GM18907 (cell line): ENCODE measurements around the gene GRIN2C.

ENCODE experiments used
- ATAC-seq: cut with Tn5 transposase; IDR thresholded peaks from one replicate; pipeline ENCODE4 v1.9.1; 2021; ENCODE audit warnings: mild to moderate bottlenecking, moderate library complexity; ENCODE audit not compliant: unreplicated experiment

The GRIN2C gene

GRCh38 chr17:74824961-74825627 lies 34.6 kb downstream of the GRIN2C start:
- no peak for ATAC-seq

GRCh38 chr17:74822939-74823367 lies 36.7 kb downstream of the GRIN2C start:
- ATAC-seq: no peak

DNA sequence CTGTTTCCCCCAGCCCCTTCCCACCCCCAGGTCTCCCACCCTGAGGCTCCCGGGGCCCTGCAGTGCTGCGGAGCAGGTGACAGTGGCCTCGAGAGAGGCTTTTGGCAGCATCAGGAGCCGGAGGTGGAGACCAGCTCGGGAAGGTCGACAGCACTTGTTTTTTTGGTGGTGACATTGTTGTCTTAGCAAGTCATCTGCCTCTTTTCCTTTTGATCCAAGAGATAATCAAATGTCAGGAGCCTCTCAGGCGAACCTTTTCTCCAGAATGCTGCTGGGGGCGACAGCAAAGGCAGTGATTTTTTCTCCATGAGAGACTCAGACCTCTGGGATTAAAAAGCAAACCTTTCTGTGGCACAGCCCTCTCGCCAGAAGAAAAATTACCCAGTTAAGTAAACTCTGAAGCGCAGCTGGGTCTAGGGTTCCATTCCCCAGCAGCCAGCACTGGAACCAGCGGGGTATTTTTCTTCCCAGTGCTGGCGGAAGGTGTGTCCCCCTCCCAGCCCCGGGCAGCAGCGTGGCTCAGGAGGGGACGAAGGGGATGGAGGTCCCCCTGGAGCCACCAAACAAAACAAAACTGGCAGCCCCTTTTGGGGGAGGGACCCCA lies 37.2 kb downstream of the GRIN2C start:
- ATAC-seq: no peak

- no peak for ATAC-seq
These were observed 37.9 kb downstream of the GRIN2C start for GRCh38 chr17:74821655-74822334.

DNA sequence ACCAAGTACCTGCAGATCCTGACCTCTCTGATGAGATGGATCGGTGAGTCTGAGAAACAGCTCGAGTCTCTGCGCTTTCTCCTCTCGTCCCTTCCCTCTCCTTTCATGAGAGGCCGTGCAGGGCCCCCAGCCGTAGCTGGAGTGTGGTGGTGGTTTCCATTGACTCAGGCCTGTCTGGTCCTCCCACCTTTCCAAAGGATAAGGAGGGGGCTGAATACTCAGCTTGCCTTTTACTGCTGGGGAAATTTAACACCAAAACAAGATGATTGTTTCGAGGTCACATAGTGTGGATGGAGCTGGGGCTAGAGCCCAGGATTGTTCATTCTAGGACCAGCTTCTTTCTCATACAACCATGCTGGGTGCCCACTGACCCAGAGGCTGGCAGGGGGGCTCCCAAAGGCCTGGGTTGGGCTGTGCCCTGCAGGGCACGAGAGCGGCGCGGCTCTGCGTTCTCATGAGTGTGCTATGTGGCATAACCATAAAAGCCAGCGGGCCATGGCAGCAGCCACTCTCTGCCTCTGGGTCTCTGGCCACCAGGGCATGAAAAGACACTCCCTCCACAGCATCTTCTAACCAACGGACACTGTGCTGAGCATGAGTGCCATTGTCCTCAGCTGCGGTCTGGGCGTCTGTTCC lies 39.8 kb downstream of the GRIN2C start:
- ATAC-seq: no peak

DNA sequence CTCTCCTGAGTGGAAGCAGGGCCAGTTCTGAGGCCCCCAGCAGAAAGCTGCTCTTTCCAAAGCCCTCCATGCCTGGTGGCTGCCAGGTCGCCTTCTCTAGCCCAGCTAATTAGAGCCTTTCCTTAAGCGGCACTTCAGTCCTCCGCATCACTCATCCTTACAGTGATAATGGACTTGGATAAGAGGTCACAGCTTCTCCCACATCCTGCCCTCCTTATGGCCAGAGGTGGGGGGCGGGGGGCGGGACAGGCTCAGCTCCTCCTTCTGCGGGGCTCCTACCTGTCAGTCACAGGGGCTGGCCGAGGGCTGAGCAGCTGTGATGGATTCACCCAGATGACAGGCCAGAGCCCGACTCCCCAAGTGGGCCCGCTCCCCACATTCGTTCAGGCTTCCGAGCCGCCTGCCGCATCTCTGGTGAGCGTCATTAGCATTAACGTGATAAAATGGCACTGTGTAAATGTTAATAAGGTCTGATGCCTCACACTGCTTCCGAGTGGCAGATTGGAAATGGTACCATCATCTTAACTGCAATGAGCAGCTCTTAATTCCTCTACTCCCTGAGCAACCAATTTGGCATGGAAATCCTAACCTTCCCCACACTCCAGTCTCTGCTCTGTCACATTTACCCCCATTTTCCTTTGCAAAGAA lies 41.3 kb downstream of the GRIN2C start:
- no peak for ATAC-seq

DNA sequence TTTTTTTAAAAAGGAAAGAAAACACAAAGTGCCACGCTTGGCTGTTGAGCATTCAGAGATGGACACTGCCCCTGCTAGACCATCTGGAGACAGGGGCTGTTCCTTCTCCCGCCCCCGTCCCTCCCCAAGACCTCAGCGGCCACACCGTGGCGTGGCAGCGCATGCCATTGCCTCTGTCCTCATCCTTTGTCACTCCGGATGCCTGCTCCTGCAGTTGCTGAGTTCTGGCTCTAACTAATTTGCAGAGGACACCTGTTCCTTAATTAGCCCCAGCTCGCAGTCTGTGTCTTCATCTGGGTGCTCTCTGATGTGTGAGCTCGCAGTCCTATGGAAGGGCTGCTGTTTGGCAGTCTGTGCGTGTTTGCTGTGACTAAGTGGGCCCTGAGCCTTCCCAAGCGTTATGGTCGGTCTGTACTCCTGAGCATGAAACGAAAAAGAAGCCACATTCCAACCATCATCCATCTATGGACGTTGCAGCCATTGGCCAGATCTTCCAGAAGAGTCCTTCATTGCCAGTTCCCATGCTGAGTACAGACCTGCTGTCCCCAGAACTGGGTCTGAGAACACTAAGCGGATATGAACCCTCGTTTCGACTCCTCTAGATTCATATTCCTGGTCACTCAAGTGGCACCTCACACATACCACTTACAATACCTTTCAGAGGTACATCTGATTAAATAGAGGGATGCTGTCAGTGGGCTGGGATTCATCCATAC lies 42.6 kb downstream of the GRIN2C start:
- no peak for ATAC-seq

- ATAC-seq: no peak
These were observed 43.9 kb downstream of the GRIN2C start for GRCh38 chr17:74815550-74816370.

DNA sequence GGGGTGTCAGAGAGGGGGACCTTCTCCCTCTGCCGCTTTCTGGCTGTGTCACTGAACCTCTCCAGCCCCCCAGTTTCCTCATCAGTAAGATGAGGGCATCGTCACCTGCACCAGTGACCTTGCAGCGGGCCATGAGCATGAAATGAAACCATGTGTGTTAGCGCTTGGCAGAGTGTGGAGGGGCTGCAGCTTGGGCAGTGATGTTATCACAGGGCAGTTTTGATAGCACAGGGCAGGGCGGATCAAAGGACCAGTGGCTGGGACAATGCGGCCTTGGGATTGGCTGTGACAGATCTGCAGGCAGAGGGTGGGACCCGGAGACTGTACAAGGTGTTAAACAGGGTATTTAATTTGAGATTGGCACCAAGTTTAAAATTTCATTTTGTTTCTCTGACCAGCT lies 44.6 kb downstream of the GRIN2C start:
- ATAC-seq: no peak

DNA sequence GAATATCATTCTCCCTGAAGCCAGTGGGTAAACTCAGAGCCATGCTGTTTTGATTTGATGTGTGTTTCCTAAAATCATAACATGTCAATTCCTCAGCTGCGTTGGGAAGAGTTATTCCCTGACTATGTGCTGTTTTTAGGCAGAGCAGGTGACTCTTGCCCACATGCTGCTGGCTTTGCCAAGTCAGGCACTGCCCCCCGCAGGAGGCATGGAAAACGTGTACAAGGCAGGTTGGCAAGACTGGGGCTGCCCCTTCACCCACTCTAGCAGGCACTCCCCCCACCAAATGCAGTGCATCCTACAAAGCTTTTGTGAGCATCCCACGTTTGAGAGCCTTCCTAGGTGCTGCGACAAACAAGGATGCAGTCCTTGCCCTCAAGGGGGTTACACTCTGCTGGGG lies 45.2 kb downstream of the GRIN2C start:
- ATAC-seq: no peak

- no peak for ATAC-seq
These were observed 47.3 kb downstream of the GRIN2C start for GRCh38 chr17:74812109-74813009.

GRCh38 chr17:74810699-74811485 lies 48.8 kb downstream of the GRIN2C start:
- ATAC-seq: no peak

DNA sequence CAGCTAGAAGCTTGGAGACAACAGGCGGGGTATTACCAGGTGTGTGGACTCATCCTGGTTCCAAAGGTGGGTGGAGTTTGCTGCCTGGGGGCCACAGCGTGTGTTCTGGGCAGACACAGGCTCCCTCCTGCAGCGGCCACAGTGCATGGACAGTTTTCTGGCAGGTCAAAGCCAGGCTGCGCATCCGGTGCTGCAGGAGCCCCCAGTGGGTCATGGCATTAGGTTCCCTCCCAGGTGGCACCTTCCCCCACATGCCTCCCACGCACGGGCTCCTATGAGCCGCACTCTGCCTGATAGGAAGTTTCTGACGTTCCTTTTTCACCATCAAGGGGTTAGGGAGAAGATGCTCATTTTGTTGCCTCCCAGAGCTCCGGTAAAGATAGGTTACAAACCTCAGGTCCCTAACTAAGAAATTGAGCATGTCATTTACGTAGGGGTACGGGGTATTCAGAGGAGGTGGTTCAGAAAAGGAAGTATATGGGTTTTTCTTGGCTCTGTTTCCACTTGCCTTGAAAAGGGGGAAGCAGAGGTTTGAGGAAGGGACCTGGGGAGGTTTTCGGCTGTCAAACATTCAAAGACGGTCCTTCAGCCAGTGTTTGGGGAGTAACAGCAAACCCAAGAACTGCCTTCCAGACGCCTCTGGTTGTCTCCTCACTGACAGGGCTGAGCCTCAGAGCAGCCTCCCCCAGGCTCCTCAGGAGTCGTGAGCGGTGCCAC lies 50.8 kb downstream of the GRIN2C start:
- ATAC-seq: no peak

- no peak for ATAC-seq
These were observed 51.8 kb downstream of the GRIN2C start for GRCh38 chr17:74807925-74808324.

GRCh38 chr17:74807441-74807840 lies 52.2 kb downstream of the GRIN2C start:
- ATAC-seq: no peak

DNA sequence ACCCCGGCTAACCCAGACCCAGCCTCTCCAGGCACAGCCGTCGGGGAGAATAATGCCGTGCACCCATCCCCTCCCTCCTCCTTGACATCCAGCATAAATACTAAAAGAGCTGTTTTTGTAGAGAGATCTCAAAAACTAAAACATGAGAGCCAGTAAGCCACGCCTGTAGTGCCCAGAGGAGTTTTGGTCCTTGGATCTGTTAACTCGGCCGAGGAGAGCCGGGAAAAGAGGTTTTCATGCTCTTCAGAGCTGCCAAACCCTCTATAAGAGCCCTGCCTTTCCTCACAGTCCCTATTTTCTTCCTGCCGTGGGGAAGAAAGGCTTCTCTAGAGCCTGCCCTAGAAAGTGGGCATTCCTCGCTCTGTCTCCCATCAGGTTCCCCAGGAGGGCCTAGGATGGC lies 53.4 kb downstream of the GRIN2C start:
- no peak for ATAC-seq

- ATAC-seq: no peak
These were observed 54.1 kb downstream of the GRIN2C start for GRCh38 chr17:74805591-74805991.
